ENCODE measurements around the gene CEP72.
A peak's percentile ranks its signal among the peaks of the same experiment; 100 is the strongest.
"Not testable (repeated sequence)": the region's sequence is repeated elsewhere in the genome, so short reads cannot be mapped to it uniquely, and the experiment has no call there.

CEP72 gene

GRCh38 chr5:611731-612486 lies at the start of gene CEP72:
Gene CEP72 (plus strand): TSS chr5:612340. CDS start chr5:612362, 22 bp downstream.
- peak; percentile 92 for DNase-seq

GRCh38 chr5:565782-566440 lies 46.2 kb upstream of the CEP72 start:
- no peak for DNase-seq

GRCh38 chr5:566636-567309 lies 45.4 kb upstream of the CEP72 start:
- no peak for DNase-seq

GRCh38 chr5:567664-568060 lies 44.5 kb upstream of the CEP72 start:
- no peak for DNase-seq

GRCh38 chr5:568061-568781 lies 43.9 kb upstream of the CEP72 start:
- no peak for DNase-seq

- no peak for DNase-seq
These were observed 43.3 kb upstream of the CEP72 start for GRCh38 chr5:568809-569208.

GRCh38 chr5:569358-569867 lies 42.7 kb upstream of the CEP72 start:
- DNase-seq: no peak

GRCh38 chr5:569868-570361 lies 42.2 kb upstream of the CEP72 start:
- no peak for DNase-seq

GRCh38 chr5:570446-570845 lies 41.7 kb upstream of the CEP72 start:
- DNase-seq: no peak

- DNase-seq: no peak
These were observed 41.3 kb upstream of the CEP72 start for GRCh38 chr5:570886-571285.

- DNase-seq: no peak
These were observed 40.3 kb upstream of the CEP72 start for GRCh38 chr5:571791-572190.

- no peak for DNase-seq
These were observed 39.6 kb upstream of the CEP72 start for GRCh38 chr5:572398-573019.

GRCh38 chr5:573206-573605 lies 38.9 kb upstream of the CEP72 start:
- no peak for DNase-seq

- no peak for DNase-seq
These were observed 38.2 kb upstream of the CEP72 start for GRCh38 chr5:573976-574375.

- no peak for DNase-seq
These were observed 37.2 kb upstream of the CEP72 start for GRCh38 chr5:574906-575305.

- DNase-seq: no peak
These were observed 36.5 kb upstream of the CEP72 start for GRCh38 chr5:575636-576035.

GRCh38 chr5:577214-577613 lies 34.9 kb upstream of the CEP72 start:
- DNase-seq: not testable (repeated sequence)

- DNase-seq: no peak
These were observed 34.3 kb upstream of the CEP72 start for GRCh38 chr5:577800-578199.

- no peak for DNase-seq
These were observed 32.9 kb upstream of the CEP72 start for GRCh38 chr5:579211-579610.

- no peak for DNase-seq
These were observed 32.3 kb upstream of the CEP72 start for GRCh38 chr5:579746-580366.

- no peak for DNase-seq
These were observed 31.7 kb upstream of the CEP72 start for GRCh38 chr5:580436-580835.

- no peak for DNase-seq
These were observed 30.9 kb upstream of the CEP72 start for GRCh38 chr5:581266-581665.
